HFF-Myc (cell line): Measurements from ENCODE around the gene TPCN1.

Experiments used
- DNase-seq: peaks from one replicate; pipeline ENCODE4 v3.0.0-alpha.2; 2011; ENCODE audit warnings: low read depth; ENCODE audit errors: extremely low read depth
- H3K4me3 ChIP-seq: replicated peaks from 2 replicates; pipeline ENCODE4 v1.5.1; 2011; ENCODE audit warnings: low read depth, mild to moderate bottlenecking, control low read depth, low read length
- CTCF ChIP-seq: IDR thresholded peaks from 2 replicates; pipeline ENCODE4 v1.5.1; 2012; ENCODE audit warnings: mild to moderate bottlenecking, low read depth, low read length, control low read depth; ENCODE audit errors: missing control alignments

Gene TPCN1

GRCh38 chr12:113247123-113248050 lies 26.1 kb downstream of the TPCN1 start:
- TF ChIP-seq CTCF: no peak
- no peak overlapping the region for H3K4me3 ChIP-seq
- DNase-seq: no peak

- DNase-seq: no peak
- no peak overlapping the region for H3K4me3 ChIP-seq
- TF ChIP-seq CTCF: no peak
Observed at GRCh38 chr12:113248051-113248825, 27.0 kb downstream of the TPCN1 start.

- no peak overlapping the region for H3K4me3 ChIP-seq
- DNase-seq: no peak
- TF ChIP-seq CTCF: no peak
Observed at GRCh38 chr12:113248842-113249435, 27.7 kb downstream of the TPCN1 start.

- DNase-seq: no peak
- no peak overlapping the region for H3K4me3 ChIP-seq
- no peak for TF ChIP-seq CTCF
Observed at GRCh38 chr12:113249546-113249945, 28.3 kb downstream of the TPCN1 start.

GRCh38 chr12:113250045-113250444 lies 28.8 kb downstream of the TPCN1 start:
- no peak for DNase-seq
- no peak overlapping the region for H3K4me3 ChIP-seq
- no peak for TF ChIP-seq CTCF

GRCh38 chr12:113251404-113252070 lies 30.3 kb downstream of the TPCN1 start:
- H3K4me3 ChIP-seq: no peak overlapping the region
- no peak for TF ChIP-seq CTCF
- DNase-seq: no peak
